Lung microvascular endothelial cell (primary cell): ENCODE results near the gene RRP12. TPM values are rescaled to one million over a fixed set of nuclear protein-coding genes. Genes with fewer than 3 reads are reported as not detected.
A peak's percentile ranks its signal among the peaks of the same experiment; 100 is the strongest.

Experiments used
- DNase-seq, 2 donors: peaks; one replicate each; pipeline versions ENCODE4 v3.0.0 to v3.0.0-alpha.2; 2010; ENCODE audit warnings: low read depth in 2 of 2
- total RNA-seq: library from RNA; depleted of rRNA; stranded (reverse); fragments of >200 nt; gene quantifications from 2 replicates; pipeline ENCODE4 v1.2.1, GENCODE V29; 2014

RRP12 gene
- total RNA-seq, 1 donor from 2014 or later = 9.3 TPM

DNA sequence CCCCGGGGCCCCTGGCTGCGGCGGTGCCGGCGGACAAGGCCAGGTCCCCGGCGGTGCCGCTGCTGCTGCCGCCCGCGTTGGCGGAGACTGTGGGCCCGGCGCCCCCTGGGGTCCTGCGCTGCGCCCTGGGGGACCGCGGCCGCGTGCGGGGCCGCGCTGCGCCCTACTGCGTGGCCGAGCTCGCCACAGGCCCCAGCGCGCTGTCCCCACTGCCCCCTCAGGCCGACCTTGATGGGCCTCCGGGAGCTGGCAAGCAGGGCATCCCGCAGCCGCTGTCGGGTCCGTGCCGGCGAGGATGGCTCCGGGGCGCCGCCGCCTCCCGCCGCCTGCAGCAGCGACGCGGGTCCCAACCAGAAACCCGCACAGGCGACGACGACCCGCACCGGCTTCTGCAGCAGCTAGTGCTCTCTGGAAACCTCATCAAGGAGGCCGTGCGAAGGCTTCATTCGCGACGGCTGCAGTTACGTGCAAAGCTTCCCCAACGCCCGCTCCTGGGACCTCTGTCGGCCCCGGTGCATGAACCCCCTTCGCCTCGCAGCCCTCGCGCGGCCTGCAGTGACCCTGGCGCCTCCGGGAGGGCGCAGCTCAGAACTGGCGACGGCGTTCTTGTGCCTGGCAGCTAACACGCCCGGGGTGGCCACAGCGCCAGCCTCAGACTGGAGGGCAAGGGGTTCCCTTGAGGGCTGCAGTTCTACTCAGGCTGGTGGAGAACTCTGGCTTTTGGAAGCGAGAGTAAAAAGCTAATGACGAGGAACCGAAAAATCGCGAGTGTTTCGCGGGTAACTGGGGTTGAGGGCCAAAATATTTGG is 81.3 kb downstream of the RRP12 start:
- DNase-seq = peak; percentile 22 to 38

DNA sequence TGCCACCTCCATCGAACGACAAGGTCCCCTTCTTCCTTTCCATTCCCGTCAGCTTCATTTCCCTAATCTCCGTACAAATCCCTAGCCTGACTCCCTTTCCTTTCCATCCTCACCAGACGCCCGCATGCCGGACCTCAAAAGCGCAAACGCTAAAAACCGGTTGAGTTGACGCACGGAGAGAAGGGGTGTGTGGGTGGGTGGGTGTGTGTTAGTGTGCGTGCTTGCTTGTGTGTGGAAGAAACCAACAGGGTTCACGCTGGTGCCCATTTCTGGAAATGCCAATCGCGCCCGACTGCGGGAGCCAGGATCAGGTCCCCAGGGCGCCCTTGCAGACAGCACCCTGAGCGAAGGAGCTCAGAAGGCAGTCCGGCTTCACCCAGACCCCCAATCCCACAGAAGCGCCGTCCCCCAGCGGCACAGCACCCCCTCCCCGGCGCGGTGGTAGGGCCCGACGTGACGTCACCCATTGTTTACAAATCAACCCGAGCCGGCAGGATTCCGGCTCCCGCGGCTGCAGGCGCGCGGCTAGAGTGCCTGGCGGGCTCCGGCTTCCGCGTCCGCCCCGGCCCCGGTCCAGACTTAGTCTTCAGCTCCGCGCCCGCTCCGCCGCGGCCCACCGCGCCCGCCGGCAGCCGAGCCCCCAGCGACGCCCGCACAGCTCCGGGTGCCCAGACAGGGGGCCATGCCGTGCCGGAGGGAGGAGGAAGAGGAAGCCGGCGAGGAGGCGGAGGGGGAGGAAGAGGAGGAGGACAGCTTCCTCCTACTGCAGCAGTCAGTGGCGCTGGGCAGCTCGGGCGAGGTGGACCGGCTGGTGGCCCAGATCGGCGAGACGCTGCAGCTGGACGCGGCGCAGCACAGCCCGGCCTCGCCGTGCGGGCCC is 82.1 kb downstream of the RRP12 start, which contains the start of gene FRAT1:
FRAT1 (plus strand) TSS at position 500 of the 880 bp plus-strand sequence; CDS start at position 683, 183 bp downstream.
- DNase-seq = peak; percentile 91 to 93

- no peak for DNase-seq
These were observed 86.5 kb downstream of the RRP12 start for GRCh38 chr10:97314671-97315070.

DNA sequence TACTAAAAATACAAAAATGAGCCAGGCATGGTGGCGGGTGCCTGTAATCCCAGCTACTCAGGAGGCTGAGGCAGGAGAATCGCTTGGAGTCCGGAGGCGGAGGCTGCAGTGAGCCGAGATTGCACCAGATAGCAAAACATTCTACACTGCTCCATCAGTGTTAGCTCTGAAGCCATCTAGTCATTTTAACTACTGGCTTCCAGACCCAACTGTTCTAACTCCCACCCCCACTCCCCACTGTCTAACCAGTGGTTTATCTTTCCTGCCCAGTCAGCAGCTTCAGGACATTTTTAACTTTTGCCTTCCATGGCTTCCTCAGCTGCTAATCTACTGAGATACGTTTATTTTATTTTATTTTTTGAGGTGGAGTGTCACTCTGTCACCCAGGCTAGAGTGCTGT is 88.2 kb downstream of the RRP12 start:
- DNase-seq = no peak

- DNase-seq = no peak
These were observed 90.0 kb downstream of the RRP12 start for GRCh38 chr10:97311111-97311626.

DNA sequence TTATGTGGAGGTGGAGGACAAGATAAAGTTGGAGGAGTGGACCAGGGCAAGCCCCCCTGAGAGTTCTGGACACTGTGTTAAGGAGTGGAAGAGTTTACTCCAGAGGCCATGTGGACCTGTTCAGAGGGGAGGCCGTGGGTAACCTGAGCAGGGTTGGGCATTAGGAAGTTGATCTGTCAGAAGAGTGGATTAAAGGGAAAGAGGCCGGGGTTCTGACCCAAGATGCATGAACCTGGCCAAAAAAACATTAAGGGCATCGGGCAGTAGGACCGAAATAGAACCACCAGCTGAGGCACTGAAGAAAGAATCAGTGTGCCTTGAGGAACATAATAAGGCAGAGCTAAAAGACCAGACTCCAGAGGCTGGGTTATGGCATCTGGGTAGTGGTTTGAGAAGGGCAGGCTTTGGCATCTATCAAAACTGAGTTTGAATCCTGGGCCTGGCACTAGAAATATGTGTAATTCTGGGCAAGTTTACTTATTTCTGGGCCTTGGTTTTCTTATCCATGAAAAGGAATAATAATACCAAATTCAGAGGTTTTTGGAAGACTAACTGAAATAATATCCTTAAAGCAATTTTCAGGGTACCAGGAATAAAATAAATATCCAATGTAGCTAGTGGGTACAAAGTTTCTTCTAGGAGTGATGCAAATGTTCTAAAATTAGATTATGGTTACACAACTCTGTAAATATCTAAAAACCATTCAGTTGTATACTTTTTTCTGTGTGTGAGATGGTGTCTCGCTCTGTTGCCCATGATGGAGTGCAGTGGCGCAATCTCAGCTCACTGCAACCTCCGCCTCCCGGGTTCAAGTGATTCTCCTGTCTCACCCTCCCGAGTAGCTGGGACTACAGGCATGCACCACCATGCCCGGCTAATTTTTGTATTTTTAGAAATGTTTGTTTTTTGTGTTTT is 93.0 kb downstream of the RRP12 start:
- DNase-seq = no peak

GRCh38 chr10:97307441-97307840 is 93.7 kb downstream of the RRP12 start:
- DNase-seq = no peak

Other genes with a start within 250 kb of the RRP12 start
- not detected in 2 replicates for gene SLIT1, start 215.4 kb downstream of the RRP12 start, total RNA-seq
- gene ARHGAP19, start 108.7 kb downstream of the RRP12 start, total RNA-seq = 6.2 and 8.3 TPM in 2 replicates
- 3.7 and 5.8 TPM in 2 replicates for gene FRAT1, start 82.1 kb downstream of the RRP12 start, total RNA-seq
- 8.1 and 13.9 TPM in 2 replicates for gene FRAT2, start 66.6 kb downstream of the RRP12 start, total RNA-seq
- gene PGAM1, start 24.9 kb upstream of the RRP12 start, total RNA-seq = 209 and 215 TPM in 2 replicates
- gene EXOSC1, start 44.7 kb upstream of the RRP12 start, total RNA-seq = 20.6 and 23.1 TPM in 2 replicates
- 21.6 and 26.2 TPM in 2 replicates for gene ZDHHC16, start 44.8 kb upstream of the RRP12 start, total RNA-seq
- 39.7 and 47.2 TPM in 2 replicates for gene MMS19, start 97.1 kb upstream of the RRP12 start, total RNA-seq
- gene UBTD1, start 97.6 kb upstream of the RRP12 start, total RNA-seq = 41.6 and 59.9 TPM in 2 replicates
- gene ANKRD2, start 171.4 kb upstream of the RRP12 start, total RNA-seq = 0.20 and 0.44 TPM in 2 replicates
- under 0.01 and 0.87 TPM in 2 replicates for gene HOGA1, start 183.0 kb upstream of the RRP12 start, total RNA-seq
- not detected in 2 replicates for gene C10orf62, start 188.4 kb upstream of the RRP12 start, total RNA-seq
- gene MORN4, start 232.2 kb upstream of the RRP12 start, total RNA-seq = 1.1 and 2.6 TPM in 2 replicates
- 10.1 and 10.2 TPM in 2 replicates for gene PI4K2A, start 239.3 kb upstream of the RRP12 start, total RNA-seq